ENCODE measurements around the gene KCTD17. TPM values are rescaled to one million over a fixed set of nuclear protein-coding genes. Genes with fewer than 3 reads are reported as not detected.

KCTD17 gene
- total RNA-seq, 2 experiments from 2014 or later, result 17.3 to 17.9 TPM

GRCh38 chr22:37036655-37037377 lies 14.7 kb upstream of the KCTD17 start:
- H3K9me3 Mint-ChIP-seq, result no peaks in the 10 kb centered on the region
- ChIA-PET CTCF (interaction anchor here (1.1 kb wide), 1 partner anchor 15 kb away, joined by 3 read pairs; no protein-coding TSS in a partner anchor), POLR2A (no interaction called here)
- no peak overlapping the region for H3K4me3 Mint-ChIP-seq
- DNase-seq (no peak), ATAC-seq (ENCODE audit: poor library complexity) (no peak)
- Histone ChIP-seq H3K27me3 (ENCODE audit: control insufficient read depth in 1 of 2, insufficient read depth in 2 of 2, low read length in 2 of 2) (peaks cover 0 to 4% of the 10 kb centered on the region in 2 experiments), H3K9me3 (ENCODE audit: control insufficient read depth in 1 of 2, insufficient read depth in 1 of 2, low read length in 2 of 2) (peaks cover 0 to 6% of the 10 kb centered on the region in 2 experiments), H3K4me3 (ENCODE audit: low read length) (no peak overlapping the region), H3K4me1 (ENCODE audit: insufficient read depth, low read length) (no peaks in the 10 kb centered on the region), H3K27ac (ENCODE audit: low read depth in 1 of 2, low read length in 2 of 2) (no peak overlapping the region), H3K36me3 (ENCODE audit: insufficient read depth, low read length) (no peaks in the 10 kb centered on the region)
- H3K36me3 Mint-ChIP-seq (ENCODE audit: low read depth), result no peaks in the 10 kb centered on the region
- no peak for TF ChIP-seq CTCF (IDR thresholded peaks at IDR 0.05)
- no peak overlapping the region for H3K27ac Mint-ChIP-seq
- H3K4me1 Mint-ChIP-seq (ENCODE audit: low read depth), result no peaks in the 10 kb centered on the region
- peaks cover 19% of the 10 kb centered on the region for H3K27me3 Mint-ChIP-seq
- intact Hi-C loops (cut with DNase I, micrococcal nuclease), result no loop called here

- no peaks in the 10 kb centered on the region for H3K9me3 Mint-ChIP-seq
- ChIA-PET POLR2A (no interaction called here), CTCF (no interaction called here)
- no peak overlapping the region for H3K27ac Mint-ChIP-seq
- intact Hi-C loops (cut with DNase I, micrococcal nuclease), result no loop called here
- Histone ChIP-seq H3K36me3 (ENCODE audit: insufficient read depth, low read length) (no peaks in the 10 kb centered on the region), H3K4me3 (ENCODE audit: low read length) (no peak overlapping the region), H3K27me3 (ENCODE audit: control insufficient read depth in 1 of 2, insufficient read depth in 2 of 2, low read length in 2 of 2) (peaks cover 0 to 4% of the 10 kb centered on the region in 2 experiments), H3K4me1 (ENCODE audit: insufficient read depth, low read length) (no peaks in the 10 kb centered on the region), H3K9me3 (ENCODE audit: control insufficient read depth in 1 of 2, insufficient read depth in 1 of 2, low read length in 2 of 2) (peaks cover 0 to 6% of the 10 kb centered on the region in 2 experiments), H3K27ac (ENCODE audit: low read depth in 1 of 2, low read length in 2 of 2) (no peak overlapping the region)
- H3K4me3 Mint-ChIP-seq, result no peak overlapping the region
- peaks cover 19% of the 10 kb centered on the region for H3K27me3 Mint-ChIP-seq
- H3K36me3 Mint-ChIP-seq (ENCODE audit: low read depth), result no peaks in the 10 kb centered on the region
- no peak for DNase-seq
- no peak for TF ChIP-seq CTCF (IDR thresholded peaks at IDR 0.05)
- ATAC-seq (ENCODE audit: poor library complexity), result no peak
- no peaks in the 10 kb centered on the region for H3K4me1 Mint-ChIP-seq (ENCODE audit: low read depth)
These were observed 13.9 kb upstream of the KCTD17 start for GRCh38 chr22:37037669-37038068.

GRCh38 chr22:37039466-37039865 lies 12.1 kb upstream of the KCTD17 start:
- H3K36me3 ChIP-seq (ENCODE audit: insufficient read depth, low read length), result no peaks in the 10 kb centered on the region
- peaks cover 0 to 6% of the 10 kb centered on the region in 2 experiments for H3K9me3 ChIP-seq (ENCODE audit: control insufficient read depth in 1 of 2, insufficient read depth in 1 of 2, low read length in 2 of 2)
- Mint-ChIP-seq H3K4me1 (ENCODE audit: low read depth) (no peaks in the 10 kb centered on the region), H3K9me3 (no peaks in the 10 kb centered on the region), H3K36me3 (ENCODE audit: low read depth) (no peaks in the 10 kb centered on the region), H3K4me3 (no peak overlapping the region), H3K27ac (no peak overlapping the region), H3K27me3 (peaks cover 19% of the 10 kb centered on the region)
- H3K4me1 ChIP-seq (ENCODE audit: insufficient read depth, low read length), result no peaks in the 10 kb centered on the region
- ChIA-PET POLR2A (no interaction called here), CTCF (no interaction called here)
- TF ChIP-seq CTCF (IDR thresholded peaks at IDR 0.05), result no peak
- H3K27me3 ChIP-seq (ENCODE audit: control insufficient read depth in 1 of 2, insufficient read depth in 2 of 2, low read length in 2 of 2), result peaks cover 0 to 4% of the 10 kb centered on the region in 2 experiments
- H3K4me3 ChIP-seq (ENCODE audit: low read length), result no peak overlapping the region
- intact Hi-C loops (cut with DNase I, micrococcal nuclease), result no loop called here
- DNase-seq (no peak), ATAC-seq (ENCODE audit: poor library complexity) (no peak)
- no peak overlapping the region for H3K27ac ChIP-seq (ENCODE audit: low read depth in 1 of 2, low read length in 2 of 2)
